IMR-90 (cell line): Measurements from ENCODE around the gene CHST10. TPM values are rescaled to one million over a fixed set of nuclear protein-coding genes. Genes with fewer than 3 reads are reported as not detected.

ENCODE experiments used
- ATAC-seq: fragments of 200-7000 bp; cut with Tn5 transposase; 2 replicates; pipeline ENCODE4 v1.9.1; 2020; ENCODE audit warnings: low read depth, mild to moderate bottlenecking, moderate library complexity
- BruUV-seq: library from RNA; stranded (reverse); fragments of 400-500 nt; replicated peaks from 2 replicates; lab custom pipeline; 2021; lab: Mats Ljungman, UMichigan
- CTCF ChIA-PET: fragments of 300-600 bp; formaldehyde crosslinking; extraction: SDS; loops from one replicate; lab custom pipeline; 2021; ENCODE audit warnings: antibody characterized with exemption; lab: Yijun Ruan, JAX
- POLR2A ChIA-PET: fragments of 300-600 bp; sonication (Branson Sonifier 250); formaldehyde crosslinking; loops from one replicate; lab custom pipeline; 2022; ENCODE audit warnings: antibody characterized with exemption; ENCODE audit not compliant: unreplicated experiment; lab: Charles Lee
- DNase-seq: peaks from one replicate; pipeline ENCODE4 v3.0.0; 2013
- H2AFZ ChIP-seq: replicated peaks from 2 replicates; pipeline ENCODE3; 2013; ENCODE audit warnings: low read length, mild to moderate bottlenecking; ENCODE audit not compliant: poor library complexity
- H2AK5ac ChIP-seq: 2 replicates; pipeline ENCODE4 v1.6.1; 2013; ENCODE audit warnings: low read depth, low read length, inconsistent platforms
- H2AK9ac ChIP-seq: replicated peaks from 2 replicates; pipeline ENCODE3; 2013; ENCODE audit warnings: mild to moderate bottlenecking, low read depth, low read length, moderate library complexity; ENCODE audit not compliant: poor library complexity
- H2BK120ac ChIP-seq: 2 replicates; pipeline ENCODE4 v1.6.1; 2013; ENCODE audit warnings: low read depth, low read length, inconsistent platforms
- H2BK15ac ChIP-seq: 3 replicates; pipeline ENCODE4 v1.6.1; 2013; ENCODE audit warnings: low read depth, low read length, inconsistent platforms
- H2BK20ac ChIP-seq: 2 replicates; pipeline ENCODE4 v1.6.1; 2013; ENCODE audit warnings: low read depth, mild to moderate bottlenecking, inconsistent platforms, low read length, moderate library complexity
- H2BK5ac ChIP-seq: 2 replicates; pipeline ENCODE4 v1.6.1; 2013; ENCODE audit warnings: mild to moderate bottlenecking, low read depth, low read length, inconsistent platforms; ENCODE audit not compliant: poor library complexity, severe bottlenecking
- H3K14ac ChIP-seq: replicated peaks from 2 replicates; pipeline ENCODE4 v1.6.1; 2013; ENCODE audit warnings: low read depth, low read length, inconsistent platforms
- H3K18ac ChIP-seq: 2 replicates; pipeline ENCODE4 v1.6.1; 2013; ENCODE audit warnings: low read depth, low read length, control low read depth
- H3K23ac ChIP-seq: 2 replicates; pipeline ENCODE4 v1.6.1; 2013; ENCODE audit warnings: low read depth, low read length, inconsistent platforms
- H3K27ac ChIP-seq: 2 replicates; pipeline ENCODE4 v1.5.1; 2013; ENCODE audit warnings: mild to moderate bottlenecking, control low read depth, low read length; ENCODE audit not compliant: insufficient read depth
- H3K27me3 ChIP-seq: 2 replicates; pipeline ENCODE4 v1.6.1; 2013; ENCODE audit warnings: low read length; ENCODE audit not compliant: control insufficient read depth, insufficient read depth
- H3K36me3 ChIP-seq: 2 replicates; pipeline ENCODE4 v1.6.1; 2013; ENCODE audit warnings: low read length, mixed read lengths; ENCODE audit not compliant: control insufficient read depth, insufficient read depth
- H3K4ac ChIP-seq: 2 replicates; pipeline ENCODE4 v1.6.1; 2013; ENCODE audit warnings: low read depth, low read length, inconsistent platforms
- H3K4me1 ChIP-seq: 2 replicates; pipeline ENCODE4 v1.6.1; 2013; ENCODE audit warnings: low read length, mixed read lengths; ENCODE audit not compliant: control insufficient read depth, insufficient read depth
- H3K4me2 ChIP-seq: 2 replicates; pipeline ENCODE4 v1.6.1; 2013; ENCODE audit warnings: low read depth, mild to moderate bottlenecking, control low read depth, low read length, moderate library complexity
- H3K4me3 ChIP-seq: 2 replicates; pipeline ENCODE4 v1.5.1; 2013; ENCODE audit warnings: low read depth, mild to moderate bottlenecking, control low read depth, low read length, moderate library complexity; ENCODE audit not compliant: insufficient read depth
- H3K56ac ChIP-seq: 2 replicates; pipeline ENCODE4 v1.6.1; 2013; ENCODE audit warnings: low read length, inconsistent platforms; ENCODE audit not compliant: insufficient read depth; ENCODE audit errors: extremely low read depth
- H3K79me1 ChIP-seq, 2 experiments: 2 replicates each; pipeline ENCODE4 v1.6.1; 2013; ENCODE audit warnings: low read length in 2 of 2, inconsistent platforms in 1 of 2, low read depth in 1 of 2
- H3K9ac ChIP-seq: 2 replicates; pipeline ENCODE4 v1.6.1; 2013; ENCODE audit warnings: low read depth, low read length, control low read depth
- H3K9me1 ChIP-seq: 2 replicates; pipeline ENCODE4 v1.6.1; 2013; ENCODE audit warnings: low read length, inconsistent platforms; ENCODE audit not compliant: insufficient read depth
- H3K9me3 ChIP-seq: 2 replicates; pipeline ENCODE4 v1.6.1; 2013; ENCODE audit warnings: low read length; ENCODE audit not compliant: control insufficient read depth, insufficient read depth
- H4K20me1 ChIP-seq: 2 replicates; pipeline ENCODE4 v1.6.1; 2013; ENCODE audit warnings: low read length, inconsistent platforms; ENCODE audit not compliant: insufficient read depth
- H4K5ac ChIP-seq: 2 replicates; pipeline ENCODE4 v1.6.1; 2013; ENCODE audit warnings: mild to moderate bottlenecking, low read depth, low read length, control low read depth
- H4K8ac ChIP-seq, 2 experiments: 2 replicates each; pipeline ENCODE4 v1.6.1; 2013; ENCODE audit warnings: low read depth in 2 of 2, low read length in 2 of 2, control low read depth in 1 of 2, inconsistent platforms in 1 of 2
- H4K91ac ChIP-seq: 2 replicates; pipeline ENCODE4 v1.6.1; 2013; ENCODE audit warnings: low read depth, low read length, inconsistent platforms; ENCODE audit not compliant: insufficient read depth
- POLR2A ChIP-seq: IDR thresholded peaks from 2 replicates; pipeline ENCODE4 v1.6.1; 2012; ENCODE audit warnings: mild to moderate bottlenecking, low read depth, low read length
- RCOR1 ChIP-seq: IDR thresholded peaks from 2 replicates; pipeline ENCODE4 v1.6.1; 2012; ENCODE audit warnings: mild to moderate bottlenecking, low read length, improper control_type of control experiment; ENCODE audit not compliant: insufficient replicate concordance
- WGBS, 2 experiments: methylation state at CpG; one replicate each; pipeline versions ENCODE4 v1.1.5 to v1.1.7; 2013; ENCODE audit warnings: missing lambda C conversion rate in 2 of 2; ENCODE audit not compliant: insufficient read length in 1 of 2; ENCODE audit errors: extremely low coverage in 2 of 2; 5-methylcytosine and 5-hydroxymethylcytosine counted together
- dilution Hi-C: fragments of 300-500 bp; cut with HindIII; formaldehyde crosslinking; loops from one replicate; pipeline ENCODE4 v1.14.3; 2018; ENCODE audit warnings: low sequenced_read_pairs; ENCODE audit not compliant: unreplicated experiment
- in situ Hi-C: fragments of 300-500 bp; cut with MboI; formaldehyde crosslinking; loops from 3 replicates; pipeline ENCODE4 v1.14.3; 2019; ENCODE audit warnings: low sequenced_read_pairs, inconsistent platforms, mixed read lengths
- intact Hi-C: fragments of 100-400 bp; cut with micrococcal nuclease; formaldehyde crosslinking; loops from 2 replicates; pipeline ENCODE4 v1.10.0; 2022
- polyA plus RNA-seq, 3 experiments: library from polyadenylated mRNA; depleted of rRNA; stranded (reverse); fragments of >200 nt; gene quantifications; 2 replicates each; pipeline ENCODE4 v1.2.3, GENCODE V29; 2012; ENCODE audit warnings: low replicate concordance in 1 of 3
- total RNA-seq: library from RNA; depleted of rRNA; stranded (reverse); fragments of >200 nt; gene quantifications from 2 replicates; pipeline ENCODE4 v1.2.3, GENCODE V29; 2012

Gene CHST10
- total and polyA plus RNA-seq, 2 of the 4 experiments (the other 2 are of a cell fraction): 6.9 to 8.6 TPM

- no peak overlapping the region for H3K4ac ChIP-seq
- no peak overlapping the region for H4K5ac ChIP-seq
- no peak overlapping the region for H3K9ac ChIP-seq
- no peak overlapping the region for H3K4me2 ChIP-seq
- ChIA-PET POLR2A (no interaction called here), CTCF (interaction anchor here (0.6 to 2.9 kb wide), 18 partner anchors 8 to 1021 kb away, joined by 3 to 70 read pairs (median 4); no protein-coding TSS in a partner anchor)
- H2BK120ac ChIP-seq: no peak overlapping the region
- no peak overlapping the region for H2AFZ ChIP-seq
- no peak overlapping the region for H2BK20ac ChIP-seq
- no peak overlapping the region for H4K8ac ChIP-seq
- H3K27me3 ChIP-seq: peaks cover 40% of the 10 kb centered on the region
- no peak overlapping the region for H2BK5ac ChIP-seq
- no CpG with 5 or more reads among the region's 3 CpGs for WGBS, 2 experiments
- H4K20me1 ChIP-seq: no peaks in the 10 kb centered on the region
- no peak overlapping the region for H2AK9ac ChIP-seq
- H4K91ac ChIP-seq: no peak overlapping the region
- no peak overlapping the region for H3K4me3 ChIP-seq
- H2AK5ac ChIP-seq: no peak overlapping the region
- no peak overlapping the region for H3K14ac ChIP-seq
- H3K9me3 ChIP-seq: no peaks in the 10 kb centered on the region
- H3K56ac ChIP-seq: no peak overlapping the region
- intact Hi-C loops (loop anchor here (1.0 to 10.0 kb wide), 2 partner anchors 117 to 806 kb away; no protein-coding TSS in a partner anchor), in situ Hi-C loops (loop anchor here (5.0 to 25.0 kb wide), 3 partner anchors 118 to 843 kb away; no protein-coding TSS in a partner anchor), dilution Hi-C loops (no loop called here)
- no peaks in the 10 kb centered on the region for H3K4me1 ChIP-seq
- no peaks in the 10 kb centered on the region for H3K79me1 ChIP-seq
- no peaks in the 10 kb centered on the region for H3K9me1 ChIP-seq
- H3K18ac ChIP-seq: no peak overlapping the region
- ATAC-seq: no peak
- no peak for DNase-seq
- TF ChIP-seq RCOR1 (no peak), POLR2A (no peak)
- no peaks in the 10 kb centered on the region for H3K36me3 ChIP-seq
- BruUV-seq: no TSS peak
- H3K27ac ChIP-seq: no peak overlapping the region
- no peak overlapping the region for H2BK15ac ChIP-seq
- no peak overlapping the region for H3K23ac ChIP-seq
Observed at GRCh38 chr2:100380681-100381080, 36.8 kb downstream of the CHST10 start.
